HG03135 (cell line): ENCODE measurements around the gene KAZN.

Experiments used
- ATAC-seq: cut with Tn5 transposase; IDR thresholded peaks from one replicate; pipeline ENCODE4 v1.9.1; 2021; ENCODE audit warnings: mild to moderate bottlenecking, moderate library complexity; ENCODE audit not compliant: unreplicated experiment

The KAZN gene

GRCh38 chr1:14706631-14707030 is 108.1 kb downstream of the KAZN start:
- ATAC-seq = no peak

DNA sequence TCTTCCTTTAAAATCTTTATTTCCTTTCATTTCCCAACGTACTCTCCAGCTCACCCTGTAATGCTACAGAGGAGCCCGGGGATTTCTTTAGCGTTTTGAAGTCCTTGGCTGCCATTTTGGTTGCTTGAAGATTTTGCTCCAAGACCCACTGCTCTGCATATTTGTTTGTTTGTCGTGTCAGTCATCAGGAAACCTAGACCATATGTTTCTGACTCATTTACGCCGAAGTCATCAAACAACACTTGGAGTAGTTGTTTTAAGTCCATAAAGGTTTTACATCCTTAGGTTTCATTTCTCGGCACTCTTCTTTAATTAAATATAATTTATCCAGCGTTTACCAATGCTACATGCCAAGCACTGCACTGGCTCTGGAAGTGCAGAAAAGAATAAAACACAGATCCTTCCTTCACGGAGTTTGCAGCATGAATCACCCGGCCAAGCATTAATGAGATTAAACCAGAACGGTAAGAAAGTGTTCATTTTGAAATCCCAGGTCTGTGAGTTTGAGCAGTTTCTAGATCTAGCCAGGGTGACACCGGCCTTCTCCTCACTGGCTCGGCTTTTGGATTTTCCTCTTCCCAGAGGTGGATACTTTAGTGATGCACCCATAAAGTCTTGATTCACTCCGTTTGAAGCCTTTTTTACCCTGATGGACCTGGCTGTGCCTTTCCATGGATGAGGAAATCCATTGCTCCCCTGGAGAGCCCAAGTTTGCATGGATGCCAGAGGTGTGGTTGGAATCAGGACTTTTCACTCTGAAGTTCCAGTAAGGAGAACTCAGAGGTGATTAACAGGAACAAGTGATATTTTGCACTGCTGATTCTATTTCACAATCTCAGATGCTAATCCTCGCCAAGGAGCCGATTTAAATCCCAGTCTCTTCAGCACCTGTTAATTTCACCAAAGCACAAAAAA is 109.3 kb downstream of the KAZN start:
- no peak for ATAC-seq

GRCh38 chr1:14710331-14710730 is 111.8 kb downstream of the KAZN start:
- no peak for ATAC-seq

DNA sequence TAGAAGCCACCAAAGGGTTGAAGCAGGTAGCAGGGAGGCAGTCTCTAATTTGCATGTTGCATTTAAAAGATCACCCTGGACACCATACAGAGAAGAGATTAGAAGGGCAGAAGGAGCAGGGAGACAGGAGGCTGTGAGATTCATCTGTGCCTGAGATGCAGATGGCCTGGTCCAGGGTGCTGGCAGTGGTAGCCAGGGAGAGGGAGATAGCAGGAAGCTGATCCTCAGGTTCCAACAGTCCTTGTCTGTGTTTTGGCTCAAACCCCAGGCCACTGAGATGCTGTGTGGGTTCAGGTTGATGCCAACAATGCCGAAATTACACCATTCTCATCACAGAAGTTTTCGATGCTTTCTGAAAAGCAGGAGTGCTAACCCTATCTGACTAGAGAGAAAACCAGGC is 113.7 kb downstream of the KAZN start:
- ATAC-seq = no peak

GRCh38 chr1:14713077-14713476 is 114.6 kb downstream of the KAZN start:
- no peak for ATAC-seq

DNA sequence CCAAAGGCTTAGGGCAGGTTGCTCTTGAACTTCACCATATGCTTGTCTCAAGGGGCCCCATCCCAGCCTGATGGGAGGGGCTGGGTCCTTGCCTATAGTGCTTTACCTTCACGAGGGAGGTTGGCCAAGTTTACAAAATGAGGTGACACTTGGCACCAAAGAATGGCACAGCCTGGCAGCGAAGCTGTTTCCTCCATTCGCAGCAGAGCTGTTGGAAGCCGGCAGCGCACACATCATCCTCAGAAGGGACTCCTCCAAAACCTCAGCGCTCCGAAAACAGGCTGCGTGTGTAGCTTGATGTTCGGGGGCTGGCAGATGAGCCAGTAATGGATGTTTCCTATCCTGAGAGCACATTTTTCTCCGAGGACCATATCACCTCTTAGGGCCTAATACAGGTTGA is 116.8 kb downstream of the KAZN start:
- ATAC-seq = no peak

- ATAC-seq = no peak
Observed at GRCh38 chr1:14715802-14716201, 117.3 kb downstream of the KAZN start.

DNA sequence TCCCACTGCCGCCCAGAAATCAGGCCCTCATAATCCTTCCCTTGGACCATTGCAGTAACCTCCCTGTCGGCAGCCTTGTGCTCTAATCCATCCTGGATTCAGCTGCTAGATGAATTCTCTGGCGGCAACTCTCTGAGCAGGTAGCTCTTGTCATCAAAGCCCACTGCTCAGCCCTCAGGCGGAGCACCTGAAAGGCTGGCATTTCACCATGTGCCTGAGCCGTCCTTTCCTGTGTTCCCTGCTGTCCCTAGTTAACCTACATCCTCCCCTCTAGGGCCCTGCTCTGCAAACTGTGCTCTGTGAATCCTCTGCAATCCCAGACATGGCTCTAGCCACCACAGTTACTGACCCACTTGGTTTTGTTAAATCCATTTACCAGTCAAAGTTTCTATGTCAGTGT is 118.0 kb downstream of the KAZN start:
- no peak for ATAC-seq

- ATAC-seq = no peak
Observed at GRCh38 chr1:14718476-14718875, 120.0 kb downstream of the KAZN start.

DNA sequence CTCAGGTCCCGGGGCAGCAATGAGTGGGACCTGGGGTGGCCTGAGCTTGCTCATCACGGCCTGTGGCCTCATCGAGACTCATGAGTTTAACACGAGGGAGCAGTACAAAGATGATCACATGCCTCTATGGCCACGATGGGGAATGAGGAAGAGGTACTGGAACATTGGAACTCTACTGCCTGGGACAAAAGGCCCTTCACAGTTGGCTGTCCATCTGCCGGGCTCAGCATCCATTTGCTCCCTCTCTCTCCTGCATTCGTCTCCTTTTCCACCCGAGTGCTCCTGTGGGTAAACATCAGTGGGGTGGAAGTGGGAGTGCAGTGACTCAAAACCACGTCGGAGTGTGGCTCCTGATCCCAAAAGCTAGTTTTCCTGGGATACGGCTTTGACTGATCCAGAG is 124.9 kb downstream of the KAZN start:
- no peak for ATAC-seq

DNA sequence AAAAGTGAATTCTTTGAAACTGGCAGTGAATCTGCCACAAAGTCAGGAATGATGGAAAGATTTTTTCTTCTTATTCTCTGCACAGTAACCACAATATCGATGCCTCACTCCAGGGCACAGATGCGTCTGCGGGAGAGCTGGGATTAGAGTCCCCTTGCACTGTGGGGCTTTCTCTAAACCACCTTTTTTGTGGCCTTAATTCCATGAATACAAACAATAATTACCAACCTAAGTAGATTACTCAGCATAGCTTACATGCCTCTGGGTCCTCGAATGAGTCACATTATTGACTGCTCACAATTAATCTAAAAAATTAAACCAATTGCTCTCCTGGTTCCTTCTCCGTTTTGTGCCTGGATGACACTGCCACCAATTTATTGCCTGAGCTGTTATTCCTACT is 125.8 kb downstream of the KAZN start:
- no peak for ATAC-seq

DNA sequence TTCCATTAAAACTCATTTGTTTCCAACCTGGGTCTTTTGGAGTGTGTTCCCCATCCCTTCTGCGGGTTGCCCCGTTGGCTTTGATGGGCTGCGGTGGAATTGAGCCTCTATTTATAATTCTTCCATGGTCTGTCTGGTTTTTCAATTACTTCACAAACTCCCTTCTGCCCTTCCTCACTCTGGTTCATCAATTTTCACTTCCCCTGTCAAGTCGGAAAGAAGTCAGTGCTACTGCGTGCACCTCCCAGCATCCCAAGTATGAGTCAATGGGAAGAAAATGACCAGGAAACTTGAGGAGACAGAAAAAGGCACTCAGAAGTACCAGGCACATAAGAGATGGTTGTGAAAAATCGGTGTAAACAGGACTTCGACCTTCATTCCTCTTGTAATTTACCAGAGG is 126.2 kb downstream of the KAZN start:
- no peak for ATAC-seq

DNA sequence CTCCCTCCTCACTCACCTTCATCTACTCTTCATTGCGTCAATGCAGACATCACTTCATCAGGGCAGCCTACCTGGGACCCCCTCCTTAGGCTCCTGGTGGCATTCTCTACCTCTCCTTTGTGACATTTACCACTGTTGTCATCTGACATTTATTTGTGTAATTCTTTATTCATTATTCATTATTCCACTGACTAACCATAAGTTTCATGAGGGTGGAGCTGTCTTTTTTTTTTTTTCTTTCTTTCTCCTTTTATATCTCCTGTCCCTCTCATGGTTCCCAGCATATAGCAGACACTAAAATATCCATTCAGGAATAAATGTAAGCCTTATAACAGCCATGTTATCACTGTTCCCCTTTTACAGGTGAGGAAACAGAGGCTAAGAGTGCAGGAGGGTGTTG is 126.8 kb downstream of the KAZN start:
- ATAC-seq = no peak

DNA sequence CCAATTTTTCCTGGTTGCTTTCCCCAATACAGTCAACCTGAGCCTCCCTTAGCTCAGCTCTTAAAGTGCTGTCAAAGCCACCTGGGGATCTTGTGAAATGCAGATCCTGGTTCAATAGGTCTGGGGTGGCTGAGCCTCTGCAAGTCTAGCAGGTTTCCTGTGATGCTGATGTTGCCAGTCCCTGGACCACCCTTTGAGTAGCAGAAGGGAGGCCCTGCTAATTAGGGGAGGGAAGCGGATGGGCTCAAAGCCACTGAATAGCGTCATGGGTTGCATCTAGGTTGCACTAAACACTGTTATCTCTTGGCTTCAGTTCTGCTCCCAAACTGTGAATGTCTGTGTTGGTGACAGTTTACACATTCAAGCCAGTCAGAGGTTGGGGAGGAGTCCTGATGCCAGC is 127.2 kb downstream of the KAZN start:
- ATAC-seq = no peak

DNA sequence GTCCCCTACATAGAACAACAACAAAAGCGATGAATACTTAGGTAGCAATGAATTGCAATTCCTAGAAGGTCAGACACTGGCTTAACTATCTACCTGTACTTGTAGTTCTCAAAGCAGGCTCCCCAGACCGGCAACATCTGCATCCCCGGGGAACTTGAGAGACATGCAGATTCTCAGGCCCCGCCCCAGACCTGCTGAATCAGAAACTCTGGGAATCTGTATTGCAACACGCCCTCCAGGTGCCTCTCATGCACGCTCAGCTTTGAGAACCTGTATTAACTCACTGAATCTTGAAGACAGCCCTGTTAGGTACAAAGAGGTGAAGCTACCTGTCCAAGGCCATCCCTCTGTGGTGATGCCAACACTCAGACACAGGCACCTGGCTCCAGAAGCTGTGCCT is 128.1 kb downstream of the KAZN start:
- ATAC-seq = no peak

DNA sequence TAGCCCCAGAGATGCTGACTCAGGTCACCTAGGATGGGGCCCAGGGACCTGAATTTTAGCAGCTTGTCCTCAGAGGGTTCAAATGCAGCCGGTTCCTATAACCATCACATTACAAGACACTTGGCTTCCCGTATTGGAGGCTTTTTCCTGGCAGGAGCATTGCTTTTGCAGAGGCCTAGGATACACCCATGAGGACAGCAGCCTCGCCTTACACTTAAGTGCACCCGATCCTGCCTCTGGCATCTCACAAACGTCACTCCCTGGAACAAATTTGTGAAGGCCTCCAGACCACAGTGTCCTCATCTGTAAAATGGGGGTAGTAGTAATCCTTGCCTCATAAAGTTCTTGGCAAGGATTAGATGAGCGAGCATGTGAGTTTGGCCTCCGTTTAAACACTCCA is 130.0 kb downstream of the KAZN start:
- no peak for ATAC-seq

GRCh38 chr1:14732728-14733047 is 134.2 kb downstream of the KAZN start:
- ATAC-seq = no peak

- ATAC-seq = no peak
Observed at GRCh38 chr1:14733048-14733778, 134.7 kb downstream of the KAZN start.

DNA sequence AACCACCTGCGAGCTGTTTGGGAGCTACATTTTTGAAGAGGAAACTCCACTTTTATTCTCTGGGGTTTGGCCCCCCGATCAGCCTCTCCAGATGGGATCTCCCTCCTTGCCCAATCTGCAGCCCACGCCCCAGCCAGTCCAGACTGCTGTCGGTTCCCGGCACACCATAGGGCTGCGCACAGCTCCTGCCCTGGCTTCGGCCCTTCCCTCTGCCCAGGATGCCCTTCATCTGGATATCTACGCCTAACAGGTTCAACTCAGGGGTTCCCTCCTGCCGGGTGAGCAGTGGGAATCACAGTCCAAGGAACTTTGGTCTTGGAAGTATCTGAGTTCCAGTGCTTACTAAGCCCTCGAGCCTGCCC is 135.3 kb downstream of the KAZN start:
- ATAC-seq = no peak

DNA sequence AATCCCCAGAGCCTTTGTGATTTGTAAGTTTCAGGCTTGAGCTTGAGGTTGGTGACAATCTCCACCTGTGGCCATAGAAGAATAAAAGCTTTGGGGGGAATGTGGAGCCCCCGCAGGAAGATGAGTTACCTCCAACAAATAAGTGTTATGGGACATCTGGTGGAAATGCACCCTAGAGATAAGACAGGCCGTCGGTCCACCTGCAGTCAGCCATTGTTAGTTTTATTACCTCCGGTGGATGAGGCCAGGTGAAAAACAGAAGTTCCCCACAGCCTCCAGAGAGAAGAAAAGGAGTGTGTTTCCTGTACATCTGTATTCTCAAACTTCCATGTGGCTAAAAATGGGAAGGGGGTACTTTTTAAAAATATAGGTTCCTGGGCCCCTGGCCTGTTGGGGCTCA is 137.4 kb downstream of the KAZN start:
- no peak for ATAC-seq

DNA sequence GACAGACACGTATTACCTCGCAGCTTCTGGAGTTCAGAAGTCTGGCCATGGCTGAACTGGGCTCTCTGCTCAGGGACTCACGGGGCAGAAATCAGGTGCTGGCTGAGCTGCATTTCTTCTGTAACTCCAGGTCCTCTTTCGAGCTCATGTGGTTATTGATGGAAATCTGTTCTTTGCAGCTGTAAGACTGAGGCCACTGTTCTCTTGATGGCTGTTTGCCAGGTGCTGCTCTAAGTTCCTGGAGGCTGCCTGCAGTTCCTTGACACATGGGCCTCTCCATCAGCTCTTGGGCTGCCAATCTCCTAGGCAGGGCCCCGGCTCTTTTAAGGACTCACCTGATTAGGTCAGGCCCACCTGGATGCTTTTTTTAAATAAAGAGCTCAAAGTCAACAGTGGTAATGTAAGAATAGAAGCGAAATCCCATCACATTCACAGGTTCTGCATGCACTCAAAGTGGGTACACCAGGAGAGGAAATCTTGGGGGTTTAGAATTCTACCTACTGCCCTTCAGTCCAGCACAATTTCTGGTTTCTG is 139.1 kb downstream of the KAZN start:
- ATAC-seq = no peak

DNA sequence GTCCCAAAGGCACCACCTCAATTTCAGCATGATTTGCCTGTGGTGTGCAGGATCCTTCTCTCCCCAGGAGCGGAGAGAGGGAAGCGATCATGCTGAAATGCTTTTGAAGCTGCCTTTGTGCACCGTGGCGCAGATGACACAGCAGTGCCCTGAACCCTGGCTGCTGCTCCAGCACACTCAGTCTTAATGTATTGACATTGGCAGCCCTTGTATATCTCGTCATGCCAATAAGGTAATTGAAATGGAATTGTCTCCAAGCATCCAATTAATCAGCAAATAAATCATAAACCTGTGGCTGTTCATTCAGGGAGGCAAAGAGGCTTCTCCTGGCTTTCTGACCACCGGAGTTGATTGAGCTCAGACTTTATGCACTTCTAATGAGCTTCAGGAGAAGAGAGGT is 139.8 kb downstream of the KAZN start:
- ATAC-seq = no peak
